Activated naive CD8-positive, alpha-beta T cell treated with anti-CD3 and anti-CD28 coated beads, Interleukin-2, amount 50 U/mL, for 24 hours (primary cell): ENCODE measurements around the gene NEURL4.

ENCODE experiments used
- ATAC-seq: fragments of 150-1000 bp; cut with Tn5 transposase; one replicate; pipeline ENCODE4 v1.10.0; 2021
- DNase-seq: peaks from one replicate; pipeline ENCODE4 v3.0.0; 2021
- H3K27ac Mint-ChIP-seq: one replicate; pipeline ENCODE4 v1.8.0; 2021; ENCODE audit warnings: mild to moderate bottlenecking, mixed read lengths
- H3K27me3 Mint-ChIP-seq: one replicate; pipeline ENCODE4 v1.8.0; 2021; ENCODE audit warnings: mixed read lengths
- H3K36me3 Mint-ChIP-seq: one replicate; pipeline ENCODE4 v1.8.0; 2021; ENCODE audit warnings: low read depth, mixed read lengths
- H3K4me1 Mint-ChIP-seq: one replicate; pipeline ENCODE4 v1.8.0; 2021; ENCODE audit warnings: mixed read lengths
- H3K4me3 Mint-ChIP-seq: one replicate; pipeline ENCODE4 v1.8.0; 2021; ENCODE audit warnings: mild to moderate bottlenecking, moderate library complexity, mixed read lengths
- H3K9me3 Mint-ChIP-seq: one replicate; pipeline ENCODE4 v1.8.0; 2021; ENCODE audit warnings: mixed read lengths

Gene NEURL4

GRCh38 chr17:7290166-7290565, 39.0 kb downstream of the NEURL4 start:
- Mint-ChIP-seq H3K4me1 (peaks cover 8% of the 10 kb centered on the region), H3K4me3 (no peak overlapping the region), H3K27ac (no peak overlapping the region), H3K36me3 (no peaks in the 10 kb centered on the region), H3K9me3 (no peaks in the 10 kb centered on the region), H3K27me3 (peaks cover 17% of the 10 kb centered on the region)
- ATAC-seq (no peak), DNase-seq (no peak)

GRCh38 chr17:7289256-7290032, 39.7 kb downstream of the NEURL4 start:
- DNase-seq (no peak), ATAC-seq (no peak)
- Mint-ChIP-seq H3K4me3 (no peak overlapping the region), H3K9me3 (no peaks in the 10 kb centered on the region), H3K27me3 (peaks cover 14% of the 10 kb centered on the region), H3K36me3 (no peaks in the 10 kb centered on the region), H3K4me1 (peaks cover 4% of the 10 kb centered on the region), H3K27ac (no peak overlapping the region)

GRCh38 chr17:7285679-7286078, 43.5 kb downstream of the NEURL4 start:
- Mint-ChIP-seq H3K4me3 (no peak overlapping the region), H3K36me3 (no peaks in the 10 kb centered on the region), H3K9me3 (no peaks in the 10 kb centered on the region), H3K4me1 (peaks cover 16% of the 10 kb centered on the region), H3K27me3 (peaks cover 19% of the 10 kb centered on the region), H3K27ac (no peak overlapping the region)
- no peak for DNase-seq
- ATAC-seq: no peak

GRCh38 chr17:7284911-7285310, 44.2 kb downstream of the NEURL4 start:
- Mint-ChIP-seq H3K27ac (no peak overlapping the region), H3K36me3 (no peaks in the 10 kb centered on the region), H3K4me1 (peaks cover 18% of the 10 kb centered on the region), H3K27me3 (peaks cover 19% of the 10 kb centered on the region), H3K9me3 (no peaks in the 10 kb centered on the region), H3K4me3 (no peak overlapping the region)
- ATAC-seq: no peak
- no peak for DNase-seq

GRCh38 chr17:7283471-7284216, 45.5 kb downstream of the NEURL4 start:
- H3K4me1 Mint-ChIP-seq: peaks cover 18% of the 10 kb centered on the region
- peaks cover 19% of the 10 kb centered on the region for H3K27me3 Mint-ChIP-seq
- no peak for DNase-seq
- no peaks in the 10 kb centered on the region for H3K36me3 Mint-ChIP-seq
- H3K4me3 Mint-ChIP-seq: no peak overlapping the region
- H3K9me3 Mint-ChIP-seq: no peaks in the 10 kb centered on the region
- no peak for ATAC-seq
- H3K27ac Mint-ChIP-seq: no peak overlapping the region

GRCh38 chr17:7282752-7283321, 46.3 kb downstream of the NEURL4 start:
- Mint-ChIP-seq H3K4me3 (peak overlapping the region; percentile 42), H3K27ac (no peak overlapping the region), H3K4me1 (peaks cover 18% of the 10 kb centered on the region), H3K27me3 (peaks cover 17% of the 10 kb centered on the region), H3K36me3 (no peaks in the 10 kb centered on the region), H3K9me3 (no peaks in the 10 kb centered on the region)
- ATAC-seq (no peak), DNase-seq (peak; percentile 19)

- Mint-ChIP-seq H3K27ac (no peak overlapping the region), H3K4me1 (peaks cover 18% of the 10 kb centered on the region), H3K4me3 (peak overlapping the region; percentile 73), H3K9me3 (no peaks in the 10 kb centered on the region), H3K36me3 (no peaks in the 10 kb centered on the region), H3K27me3 (peaks cover 17% of the 10 kb centered on the region)
- ATAC-seq (no peak), DNase-seq (peak; percentile 13)
Observed at GRCh38 chr17:7281953-7282751, 47.0 kb downstream of the NEURL4 start.

- peak; percentile 64 for ATAC-seq
Observed at GRCh38 chr17:7281074-7281952, 47.8 kb downstream of the NEURL4 start, which contains the start of gene SLC2A4. Gene SLC2A4 (plus strand): TSS chr17:7281718. CDS start chr17:7281935, 217 bp downstream.

GRCh38 chr17:7280519-7281073, 48.5 kb downstream of the NEURL4 start:
- Mint-ChIP-seq H3K9me3 (no peaks in the 10 kb centered on the region), H3K27me3 (peaks cover 17% of the 10 kb centered on the region)

More at GRCh38 chr17:7281074-7281952, 47.8 kb downstream of the NEURL4 start, which contains the start of gene SLC2A4:
- Mint-ChIP-seq H3K27me3 (peaks cover 17% of the 10 kb centered on the region), H3K4me3 (peak within 1 kb of the TSS; percentile 73), H3K27ac (peak within 1 kb of the TSS; percentile 67), H3K4me1 (peaks cover 18% of the 10 kb centered on the region), H3K36me3 (no peaks in the 10 kb centered on the region), H3K9me3 (no peaks in the 10 kb centered on the region)
- DNase-seq: peak; percentile 94

GRCh38 chr17:7279448-7279847, 49.7 kb downstream of the NEURL4 start:
- no peak overlapping the region for H3K27ac Mint-ChIP-seq
- DNase-seq (no peak), ATAC-seq (no peak)
- H3K9me3 Mint-ChIP-seq: no peaks in the 10 kb centered on the region
- no peaks in the 10 kb centered on the region for H3K36me3 Mint-ChIP-seq
- H3K4me3 Mint-ChIP-seq: no peak overlapping the region
- peaks cover 18% of the 10 kb centered on the region for H3K4me1 Mint-ChIP-seq
- H3K27me3 Mint-ChIP-seq: peaks cover 17% of the 10 kb centered on the region

More at GRCh38 chr17:7280519-7281073, 48.5 kb downstream of the NEURL4 start:
- ATAC-seq (peak; percentile 86), DNase-seq (peak; percentile 90)
- no peaks in the 10 kb centered on the region for H3K36me3 Mint-ChIP-seq
- H3K27ac Mint-ChIP-seq: peak overlapping the region; percentile 57
- H3K4me1 Mint-ChIP-seq: peaks cover 18% of the 10 kb centered on the region
- peak overlapping the region; percentile 73 for H3K4me3 Mint-ChIP-seq

- no peak overlapping the region for H3K4me3 Mint-ChIP-seq
- H3K27ac Mint-ChIP-seq: no peak overlapping the region
- peaks cover 21% of the 10 kb centered on the region for H3K27me3 Mint-ChIP-seq
- no peaks in the 10 kb centered on the region for H3K9me3 Mint-ChIP-seq
- DNase-seq (no peak), ATAC-seq (no peak)
- no peaks in the 10 kb centered on the region for H3K36me3 Mint-ChIP-seq
- peaks cover 25% of the 10 kb centered on the region for H3K4me1 Mint-ChIP-seq
Observed at GRCh38 chr17:7266784-7267183, 62.4 kb downstream of the NEURL4 start.
